ENCODE measurements around the gene RSF1.

DNA sequence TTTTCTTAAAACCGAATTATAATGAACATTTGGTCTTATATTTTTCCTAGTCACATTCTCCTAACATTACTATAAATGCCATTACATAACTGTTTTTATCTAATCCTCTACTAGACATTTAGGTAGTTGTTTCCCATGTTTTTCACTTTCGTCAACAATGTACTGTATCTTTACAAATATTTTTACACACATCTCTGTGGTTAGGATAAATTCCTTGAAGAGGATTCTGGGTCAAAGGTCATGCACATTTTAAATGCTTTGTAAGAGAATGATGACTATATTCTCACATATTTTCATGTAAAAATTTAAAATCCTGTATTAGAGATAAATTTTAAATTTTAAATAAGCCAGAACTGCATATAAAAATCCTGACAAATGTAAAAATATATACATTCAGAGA lies 121.6 kb downstream of the RSF1 start:
- TF ChIP-seq, protein P1, sequence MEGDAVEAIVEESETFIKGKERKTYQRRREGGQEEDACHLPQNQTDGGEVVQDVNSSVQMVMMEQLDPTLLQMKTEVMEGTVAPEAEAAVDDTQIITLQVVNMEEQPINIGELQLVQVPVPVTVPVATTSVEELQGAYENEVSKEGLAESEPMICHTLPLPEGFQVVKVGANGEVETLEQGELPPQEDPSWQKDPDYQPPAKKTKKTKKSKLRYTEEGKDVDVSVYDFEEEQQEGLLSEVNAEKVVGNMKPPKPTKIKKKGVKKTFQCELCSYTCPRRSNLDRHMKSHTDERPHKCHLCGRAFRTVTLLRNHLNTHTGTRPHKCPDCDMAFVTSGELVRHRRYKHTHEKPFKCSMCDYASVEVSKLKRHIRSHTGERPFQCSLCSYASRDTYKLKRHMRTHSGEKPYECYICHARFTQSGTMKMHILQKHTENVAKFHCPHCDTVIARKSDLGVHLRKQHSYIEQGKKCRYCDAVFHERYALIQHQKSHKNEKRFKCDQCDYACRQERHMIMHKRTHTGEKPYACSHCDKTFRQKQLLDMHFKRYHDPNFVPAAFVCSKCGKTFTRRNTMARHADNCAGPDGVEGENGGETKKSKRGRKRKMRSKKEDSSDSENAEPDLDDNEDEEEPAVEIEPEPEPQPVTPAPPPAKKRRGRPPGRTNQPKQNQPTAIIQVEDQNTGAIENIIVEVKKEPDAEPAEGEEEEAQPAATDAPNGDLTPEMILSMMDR (conservative IDR thresholded peaks at IDR 0.05 in 1 of 2, IDR thresholded peaks at IDR 0.05 in 1 of 2; ENCODE audit: extremely low read depth in 1 of 2, insufficient read depth in 1 of 2, low read depth in 1 of 2, low read length in 2 of 2): no peak
- no peak for TF ChIP-seq EZH2 (IDR thresholded peaks at IDR 0.05; ENCODE audit: borderline replicate concordance, low read length)

Measured in mammary epithelial cell (primary cell).